ENCODE data around the gene MEAK7. TPM values are rescaled to one million over a fixed set of nuclear protein-coding genes. Genes with fewer than 3 reads are reported as not detected.

The MEAK7 gene
- total RNA-seq, 2 experiments from 2014 or later, result 21.1 to 22.4 TPM

- DNase-seq, result peak; percentile 43
- Mint-ChIP-seq H3K27ac (peak overlapping the region; percentile 98), H3K9me3 (no peaks in the 10 kb centered on the region), H3K36me3 (ENCODE audit: low read depth) (peaks cover 21% of the 10 kb centered on the region), H3K4me1 (ENCODE audit: low read depth) (peaks cover 72% of the 10 kb centered on the region), H3K27me3 (no peaks in the 10 kb centered on the region), H3K4me3 (peak overlapping the region; percentile 55)
- ChIA-PET CTCF (interaction anchor here (0.6 to 11.0 kb wide), 12 partner anchors 8 to 227 kb away, joined by 3 to 145 read pairs (median 4); no protein-coding TSS in a partner anchor), POLR2A (interaction anchor here (0.6 to 2.8 kb wide), 16 partner anchors 9 to 707 kb away, joined by 3 to 20 read pairs (median 5); partner anchors contain the start of genes COTL1, HSBP1, MBTPS1 and MEAK7)
- TF ChIP-seq CTCF (IDR thresholded peaks at IDR 0.05), result no peak
- peak; percentile 2 for ATAC-seq
- intact Hi-C loops (cut with micrococcal nuclease), result loop anchor here (2.0 to 10.0 kb wide), 3 partner anchors 34 to 210 kb away; no protein-coding TSS in a partner anchor
Observed at GRCh38 chr16:84514295-84514873, 9.9 kb upstream of the MEAK7 start.

- no peak for DNase-seq
- ChIA-PET POLR2A (interaction anchor here (0.7 to 2.8 kb wide), 14 partner anchors 8 to 397 kb away, joined by 3 to 20 read pairs (median 7); partner anchors contain the start of genes COTL1, MBTPS1 and MEAK7), CTCF (interaction anchor here (0.7 to 11.0 kb wide), 10 partner anchors 34 to 228 kb away, joined by 3 to 145 read pairs (median 4); no protein-coding TSS in a partner anchor)
- Mint-ChIP-seq H3K4me1 (ENCODE audit: low read depth) (peaks cover 70% of the 10 kb centered on the region), H3K4me3 (peak overlapping the region; percentile 55), H3K27ac (peak overlapping the region; percentile 98), H3K36me3 (ENCODE audit: low read depth) (peaks cover 21% of the 10 kb centered on the region), H3K27me3 (no peaks in the 10 kb centered on the region), H3K9me3 (no peaks in the 10 kb centered on the region)
- no peak for TF ChIP-seq CTCF (IDR thresholded peaks at IDR 0.05)
- intact Hi-C loops (cut with micrococcal nuclease), result loop anchor here (2.0 to 10.0 kb wide), 3 partner anchors 35 to 211 kb away; no protein-coding TSS in a partner anchor
- no peak for ATAC-seq
Observed at GRCh38 chr16:84513666-84514065, 9.2 kb upstream of the MEAK7 start.

GRCh38 chr16:84513123-84513522 lies 8.7 kb upstream of the MEAK7 start:
- Mint-ChIP-seq H3K4me1 (ENCODE audit: low read depth) (peaks cover 72% of the 10 kb centered on the region), H3K27ac (peak overlapping the region; percentile 98), H3K36me3 (ENCODE audit: low read depth) (peaks cover 20% of the 10 kb centered on the region), H3K4me3 (peak overlapping the region; percentile 55), H3K9me3 (no peaks in the 10 kb centered on the region), H3K27me3 (no peaks in the 10 kb centered on the region)
- no peak for DNase-seq
- intact Hi-C loops (cut with micrococcal nuclease), result loop anchor here (10.0 kb wide), 1 partner anchor 212 kb away; no protein-coding TSS in a partner anchor
- ATAC-seq, result no peak
- POLR2A ChIA-PET, result interaction anchor here (1.0 to 2.8 kb wide), 7 partner anchors 7 to 105 kb away, joined by 3 to 17 read pairs (median 11); partner anchors contain the start of genes COTL1 and MEAK7
- CTCF ChIA-PET, result interaction anchor here (0.7 to 11.0 kb wide), 10 partner anchors 34 to 223 kb away, joined by 3 to 145 read pairs (median 4); no protein-coding TSS in a partner anchor
- no peak for TF ChIP-seq CTCF (IDR thresholded peaks at IDR 0.05)

DNA sequence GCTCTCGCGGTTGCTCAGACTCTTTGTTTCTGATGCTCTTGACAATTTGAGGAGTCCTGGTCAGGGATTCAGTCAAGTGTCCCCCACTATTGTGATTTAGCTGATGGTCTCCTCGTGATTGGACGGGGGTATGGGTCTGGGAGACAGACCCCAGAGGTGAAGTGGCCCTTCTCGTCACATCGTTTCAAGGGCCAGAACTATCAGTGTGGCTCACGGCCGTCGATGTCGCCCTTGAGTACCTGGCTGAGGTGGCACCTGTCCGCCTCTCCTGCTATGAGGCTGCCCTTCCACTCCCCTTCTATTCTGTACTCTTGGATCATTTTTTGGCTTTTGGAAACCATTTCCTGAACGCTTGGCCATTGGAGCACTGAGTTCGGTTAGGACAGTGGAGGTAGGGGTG lies 7.4 kb upstream of the MEAK7 start:
- ATAC-seq (no peak), DNase-seq (no peak)
- H3K9me3 Mint-ChIP-seq, result no peaks in the 10 kb centered on the region
- no peaks in the 10 kb centered on the region for H3K27me3 Mint-ChIP-seq
- POLR2A ChIA-PET, result interaction anchor here (0.6 to 1.8 kb wide), 4 partner anchors 43 to 88 kb away, joined by 3 to 6 read pairs (median 4); no protein-coding TSS in a partner anchor
- CTCF ChIA-PET, result interaction anchor here (0.9 to 11.0 kb wide), 15 partner anchors 21 to 227 kb away, joined by 3 to 145 read pairs (median 4); no protein-coding TSS in a partner anchor
- peaks cover 22% of the 10 kb centered on the region for H3K36me3 Mint-ChIP-seq (ENCODE audit: low read depth)
- peaks cover 75% of the 10 kb centered on the region for H3K4me1 Mint-ChIP-seq (ENCODE audit: low read depth)
- peak overlapping the region; percentile 80 for H3K27ac Mint-ChIP-seq
- no peak for TF ChIP-seq CTCF (IDR thresholded peaks at IDR 0.05)
- intact Hi-C loops (cut with micrococcal nuclease), result loop anchor here (1.0 to 10.0 kb wide), 2 partner anchors 110 to 213 kb away; no protein-coding TSS in a partner anchor
- peak overlapping the region; percentile 39 for H3K4me3 Mint-ChIP-seq
